Measurements from ENCODE around the gene FBXL17.

The FBXL17 gene

GRCh38 chr5:107809201-107810034 is 572.5 kb downstream of the FBXL17 start:
- no peak for DNase-seq (ENCODE audit: low spot score)
